Measurements from ENCODE around the gene SRD5A3. TPM values are rescaled to one million over a fixed set of nuclear protein-coding genes. Genes with fewer than 3 reads are reported as not detected.
"Not testable (repeated sequence)": the region's sequence is repeated elsewhere in the genome, so short reads cannot be mapped to it uniquely, and the experiment has no call there.

The SRD5A3 gene
- total RNA-seq, 2 experiments from 2014 or later = 11.8 to 12.0 TPM

DNA sequence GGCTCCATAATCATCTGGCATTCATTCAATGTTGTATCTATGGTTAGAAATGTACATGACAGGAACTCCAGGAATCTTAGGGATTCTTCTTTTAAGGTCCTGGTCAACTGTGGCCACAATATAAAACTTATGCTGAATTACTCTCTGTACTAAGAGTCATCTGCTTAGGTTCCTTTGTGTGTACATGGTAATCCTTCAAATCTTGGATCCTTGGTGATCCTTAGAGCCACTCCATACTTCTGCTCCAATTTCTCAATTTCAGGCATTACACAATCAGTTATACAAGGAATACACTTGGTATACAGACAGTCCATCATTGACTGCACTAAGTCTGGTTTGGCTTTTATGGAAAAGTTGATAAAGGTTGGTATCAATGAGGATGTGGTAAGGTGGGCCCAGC, 5.8 kb downstream of the SRD5A3 start:
- H3K27ac Mint-ChIP-seq = no peak overlapping the region
- no peak overlapping the region for H3K4me3 Mint-ChIP-seq
- peaks cover 28% of the 10 kb centered on the region for H3K36me3 Mint-ChIP-seq (ENCODE audit: low read depth)
- DNase-seq = no peak
- H3K9me3 Mint-ChIP-seq = peaks cover 6% of the 10 kb centered on the region
- peaks cover 17% of the 10 kb centered on the region for H3K4me1 Mint-ChIP-seq
- CTCF ChIA-PET = no interaction called here
- H3K27me3 Mint-ChIP-seq = no peaks in the 10 kb centered on the region
- POLR2A ChIA-PET = no interaction called here

DNA sequence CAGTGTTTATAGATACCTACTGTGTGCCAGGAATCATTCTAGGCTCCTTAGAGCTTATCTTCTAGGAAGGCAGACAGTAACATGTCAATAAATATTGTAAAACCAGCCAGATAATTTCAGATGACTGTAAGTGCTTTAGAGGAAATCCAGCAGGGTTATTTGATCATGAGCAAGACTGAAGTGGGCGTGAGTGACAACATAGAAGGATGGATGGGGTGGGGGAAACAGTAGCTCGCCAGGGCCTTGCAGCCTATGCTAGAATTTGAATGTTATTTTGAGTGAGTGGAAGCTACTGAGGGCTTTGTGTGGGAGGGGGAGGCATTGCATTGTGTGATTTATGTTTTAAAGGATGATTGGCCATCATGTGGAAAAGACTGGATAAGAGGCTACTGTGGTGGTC, 6.7 kb downstream of the SRD5A3 start:
- Mint-ChIP-seq H3K27ac (no peak overlapping the region), H3K27me3 (no peaks in the 10 kb centered on the region), H3K4me3 (no peak overlapping the region), H3K36me3 (ENCODE audit: low read depth) (peaks cover 28% of the 10 kb centered on the region), H3K4me1 (peaks cover 8% of the 10 kb centered on the region), H3K9me3 (peaks cover 6% of the 10 kb centered on the region)
- ChIA-PET CTCF (interaction anchor here (0.6 to 1.5 kb wide), 3 partner anchors 9 to 66 kb away, joined by 3 read pairs; no protein-coding TSS in a partner anchor), POLR2A (interaction anchor here (1.0 kb wide), 1 partner anchor 44 kb away, joined by 3 read pairs; no protein-coding TSS in a partner anchor)
- DNase-seq = no peak

DNA sequence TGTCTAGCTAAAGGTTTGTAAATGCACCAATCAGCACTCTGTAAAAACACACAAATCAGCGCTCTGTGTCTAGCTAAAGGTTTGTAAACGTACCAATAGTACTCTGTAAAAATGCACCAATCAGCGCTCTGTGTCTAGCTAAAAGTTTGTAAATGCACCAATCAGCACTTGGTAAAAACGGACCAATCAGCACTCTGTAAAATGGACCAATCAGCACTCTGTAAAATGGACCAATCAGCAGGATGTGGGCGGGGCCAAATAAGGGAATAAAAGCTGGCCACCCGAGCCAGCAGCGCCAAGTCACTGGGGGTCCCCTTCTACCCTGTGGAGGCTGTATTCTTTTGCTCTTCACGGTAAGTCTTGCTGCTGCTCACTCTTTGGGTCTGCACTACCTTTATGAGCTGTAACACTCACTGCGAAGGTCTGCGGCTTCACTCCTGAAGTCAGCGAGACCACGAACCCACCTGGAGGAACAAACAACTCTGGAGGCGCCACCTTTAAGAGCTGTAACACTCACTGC, 7.2 kb downstream of the SRD5A3 start:
- not testable (repeated sequence) for H3K9me3 Mint-ChIP-seq

DNA sequence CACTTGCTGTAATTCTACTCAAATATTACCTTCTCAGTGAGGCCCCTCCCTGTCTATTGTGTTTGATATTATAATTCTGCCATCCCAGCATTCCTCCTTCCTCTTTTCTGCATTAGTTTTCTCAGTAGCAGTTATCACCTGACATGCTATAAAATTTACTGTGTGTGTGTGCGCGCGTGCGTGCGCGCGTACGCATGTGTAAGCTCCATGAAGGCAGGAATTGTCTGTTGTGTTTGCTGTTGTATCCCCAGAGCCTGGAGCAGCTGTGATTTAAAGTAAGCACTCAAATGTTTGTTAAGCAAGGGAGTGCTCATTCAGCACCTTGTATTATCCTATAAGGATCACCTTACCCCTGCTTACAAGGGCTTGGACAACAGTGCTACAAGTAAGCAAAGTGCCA, 8.6 kb downstream of the SRD5A3 start:
- Mint-ChIP-seq H3K9me3 (peaks cover 6% of the 10 kb centered on the region), H3K27ac (no peak overlapping the region), H3K27me3 (no peaks in the 10 kb centered on the region), H3K4me3 (no peak overlapping the region), H3K36me3 (ENCODE audit: low read depth) (peaks cover 28% of the 10 kb centered on the region), H3K4me1 (peaks cover 15% of the 10 kb centered on the region)
- POLR2A ChIA-PET = no interaction called here
- CTCF ChIA-PET = interaction anchor here (0.7 to 3.6 kb wide), 2 partner anchors 8 to 61 kb away, joined by 3 to 20 read pairs; partner anchors contain the start of gene SRD5A3
- DNase-seq = no peak

More for the DNA sequence above, 7.2 kb downstream of the SRD5A3 start:
- not testable (repeated sequence) for H3K27ac Mint-ChIP-seq, DNase-seq, H3K27me3 Mint-ChIP-seq, H3K4me1 Mint-ChIP-seq, H3K4me3 Mint-ChIP-seq
- CTCF ChIA-PET = interaction anchor here (0.6 to 1.5 kb wide), 5 partner anchors 9 to 608 kb away, joined by 3 to 4 read pairs (median 3); no protein-coding TSS in a partner anchor
- POLR2A ChIA-PET = interaction anchor here (0.7 to 1.0 kb wide), 2 partner anchors 42 to 44 kb away, joined by 3 read pairs; partner anchors contain the start of gene TMEM165
- peaks cover 28% of the 10 kb centered on the region for H3K36me3 Mint-ChIP-seq (ENCODE audit: low read depth)

DNA sequence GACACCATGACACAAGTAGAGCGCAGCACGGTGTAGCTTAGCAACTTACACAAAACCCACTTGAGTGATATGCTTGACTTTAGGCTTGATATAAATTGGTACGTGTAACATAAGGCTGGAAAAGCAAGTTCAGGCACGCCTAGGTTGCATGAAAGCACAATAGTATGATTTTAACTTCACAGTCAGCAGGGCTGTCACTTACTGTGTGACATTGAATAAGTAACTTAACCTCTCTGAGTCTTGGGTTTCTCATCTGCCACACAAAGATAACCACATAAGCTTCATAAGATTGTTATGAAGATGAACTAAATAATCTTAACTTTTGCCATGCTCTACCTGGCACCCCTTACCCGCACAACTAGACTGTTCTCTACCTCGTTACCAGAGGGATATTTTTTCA, 9.5 kb downstream of the SRD5A3 start:
- POLR2A ChIA-PET = interaction anchor here (0.8 kb wide), 1 partner anchor 10 kb away, joined by 4 read pairs; no protein-coding TSS in a partner anchor
- DNase-seq = no peak
- H3K9me3 Mint-ChIP-seq = peaks cover 6% of the 10 kb centered on the region
- CTCF ChIA-PET = interaction anchor here (0.6 to 3.6 kb wide), 4 partner anchors 9 to 511 kb away, joined by 3 to 20 read pairs (median 4); partner anchors contain the start of gene SRD5A3
- no peak overlapping the region for H3K4me3 Mint-ChIP-seq
- no peaks in the 10 kb centered on the region for H3K27me3 Mint-ChIP-seq
- peaks cover 28% of the 10 kb centered on the region for H3K36me3 Mint-ChIP-seq (ENCODE audit: low read depth)
- H3K27ac Mint-ChIP-seq = no peak overlapping the region
- H3K4me1 Mint-ChIP-seq = peaks cover 15% of the 10 kb centered on the region

DNA sequence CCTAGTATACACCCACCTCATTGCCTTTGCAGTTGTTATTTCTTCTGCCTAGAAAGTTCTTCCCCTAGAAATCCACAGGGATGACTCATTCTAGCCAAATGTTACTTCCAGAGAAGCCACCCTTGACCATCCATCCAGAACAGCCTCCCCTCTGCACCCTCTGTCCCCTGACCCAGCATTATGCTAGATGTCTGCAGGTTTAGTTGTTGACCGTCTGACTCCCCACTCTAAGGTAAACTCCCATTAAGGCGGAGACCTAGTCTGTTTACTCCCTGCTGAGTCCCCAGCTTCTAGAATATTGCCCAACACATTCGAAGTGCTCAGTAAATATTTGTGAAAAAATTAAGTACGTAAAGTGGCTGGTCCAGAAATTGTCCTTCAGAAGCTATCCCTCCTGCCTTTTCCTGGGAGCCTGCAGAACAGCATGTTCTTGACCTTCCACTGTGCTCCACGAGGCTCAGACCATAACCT, 11.0 kb downstream of the SRD5A3 start:
- H3K36me3 Mint-ChIP-seq (ENCODE audit: low read depth) = peaks cover 22% of the 10 kb centered on the region
- ChIA-PET CTCF (interaction anchor here (0.6 to 3.6 kb wide), 2 partner anchors 11 to 33 kb away, joined by 4 to 20 read pairs; partner anchors contain the start of gene SRD5A3), POLR2A (no interaction called here)
- no peak overlapping the region for H3K4me3 Mint-ChIP-seq
- H3K4me1 Mint-ChIP-seq = peaks cover 15% of the 10 kb centered on the region
- peak overlapping the region; percentile 7 for H3K27ac Mint-ChIP-seq
- H3K9me3 Mint-ChIP-seq = peaks cover 6% of the 10 kb centered on the region
- no peaks in the 10 kb centered on the region for H3K27me3 Mint-ChIP-seq
- DNase-seq = no peak

DNA sequence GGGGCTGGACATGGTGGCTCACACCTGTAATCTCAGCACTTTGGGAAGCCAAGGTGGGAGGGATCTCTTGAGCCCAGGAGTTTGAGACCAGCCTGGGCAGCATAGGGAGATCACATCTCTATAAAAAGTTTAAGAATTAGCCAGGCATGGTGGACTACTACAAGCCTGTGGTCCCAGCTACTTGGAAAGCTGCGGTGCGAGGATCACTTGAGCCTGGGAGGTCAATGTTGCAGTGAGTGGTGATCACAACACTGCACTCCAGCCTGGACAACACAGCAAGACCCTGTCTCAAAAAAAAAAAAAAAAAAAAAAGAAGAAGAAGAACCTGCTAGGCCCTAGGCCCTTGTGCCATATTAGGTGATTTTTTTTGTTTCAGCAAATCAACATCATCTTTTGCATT, 12.2 kb downstream of the SRD5A3 start:
- Mint-ChIP-seq H3K4me3 (no peak overlapping the region), H3K36me3 (ENCODE audit: low read depth) (peaks cover 10% of the 10 kb centered on the region), H3K27ac (no peak overlapping the region), H3K4me1 (peaks cover 15% of the 10 kb centered on the region), H3K9me3 (no peaks in the 10 kb centered on the region), H3K27me3 (no peaks in the 10 kb centered on the region)
- ChIA-PET POLR2A (no interaction called here), CTCF (interaction anchor here (1.3 to 2.0 kb wide), 2 partner anchors 13 to 37 kb away, joined by 3 to 10 read pairs; partner anchors contain the start of genes SRD5A3 and TMEM165)
- DNase-seq = no peak

DNA sequence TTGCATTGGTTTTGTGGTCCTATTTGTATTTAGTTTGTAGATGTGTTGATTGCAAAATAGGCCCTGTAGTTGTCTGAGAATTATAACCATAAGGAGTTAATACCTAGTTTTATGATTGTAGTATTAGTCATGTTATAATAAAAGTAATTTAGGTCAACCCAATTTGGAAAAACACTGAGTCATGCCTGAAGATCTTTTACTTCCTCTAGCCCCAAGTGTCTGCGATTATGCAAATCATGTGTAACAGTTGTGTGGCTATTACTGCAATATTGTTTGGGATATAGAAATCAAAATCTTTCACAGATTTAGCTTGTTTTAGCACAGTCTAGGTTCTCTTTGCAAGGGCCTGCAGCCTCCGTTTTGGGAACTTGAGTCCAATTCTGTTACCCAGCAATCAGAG, 12.6 kb downstream of the SRD5A3 start:
- Mint-ChIP-seq H3K9me3 (no peaks in the 10 kb centered on the region), H3K27me3 (no peaks in the 10 kb centered on the region), H3K4me3 (no peak overlapping the region), H3K4me1 (peaks cover 15% of the 10 kb centered on the region), H3K36me3 (ENCODE audit: low read depth) (peaks cover 6% of the 10 kb centered on the region), H3K27ac (no peak overlapping the region)
- CTCF ChIA-PET = interaction anchor here (1.3 to 2.0 kb wide), 2 partner anchors 13 to 37 kb away, joined by 3 to 10 read pairs; partner anchors contain the start of genes SRD5A3 and TMEM165
- no peak for DNase-seq
- POLR2A ChIA-PET = interaction anchor here (1.2 kb wide), 1 partner anchor 37 kb away, joined by 4 read pairs; the partner anchor contains the start of gene TMEM165

DNA sequence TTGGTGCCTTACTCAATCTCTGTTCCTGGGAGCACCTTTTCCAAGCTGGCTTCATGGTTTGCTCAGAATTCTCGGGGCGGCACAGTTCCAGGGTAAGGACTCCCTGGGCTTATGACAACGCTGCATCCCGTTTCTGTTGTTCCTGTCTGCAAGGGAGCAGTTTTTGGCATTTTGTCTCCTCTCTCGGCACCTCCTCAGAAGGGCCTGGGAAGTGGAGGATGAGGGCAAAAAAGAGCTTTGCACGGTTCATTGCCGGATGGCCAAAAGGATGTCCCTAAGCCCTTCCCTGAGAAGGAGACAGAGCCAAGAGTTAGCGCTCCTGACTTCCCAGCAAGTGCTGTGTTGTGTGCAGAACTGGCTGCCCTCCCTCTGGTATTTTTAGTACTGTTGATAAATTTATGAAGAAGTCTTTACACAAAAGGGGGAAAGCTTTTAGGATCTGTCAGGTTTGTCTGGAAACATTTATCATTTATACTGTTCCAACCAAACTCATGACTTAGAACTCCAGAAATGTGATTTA, 13.4 kb downstream of the SRD5A3 start:
- no peaks in the 10 kb centered on the region for H3K9me3 Mint-ChIP-seq
- H3K4me3 Mint-ChIP-seq = no peak overlapping the region
- ChIA-PET POLR2A (interaction anchor here (1.2 kb wide), 1 partner anchor 36 kb away, joined by 4 read pairs; the partner anchor contains the start of gene TMEM165), CTCF (interaction anchor here (1.3 to 2.0 kb wide), 2 partner anchors 14 to 36 kb away, joined by 3 to 10 read pairs; partner anchors contain the start of genes SRD5A3 and TMEM165)
- H3K27ac Mint-ChIP-seq = no peak overlapping the region
- H3K27me3 Mint-ChIP-seq = no peaks in the 10 kb centered on the region
- H3K4me1 Mint-ChIP-seq = peaks cover 15% of the 10 kb centered on the region
- DNase-seq = no peak
- peaks cover 2% of the 10 kb centered on the region for H3K36me3 Mint-ChIP-seq (ENCODE audit: low read depth)

DNA sequence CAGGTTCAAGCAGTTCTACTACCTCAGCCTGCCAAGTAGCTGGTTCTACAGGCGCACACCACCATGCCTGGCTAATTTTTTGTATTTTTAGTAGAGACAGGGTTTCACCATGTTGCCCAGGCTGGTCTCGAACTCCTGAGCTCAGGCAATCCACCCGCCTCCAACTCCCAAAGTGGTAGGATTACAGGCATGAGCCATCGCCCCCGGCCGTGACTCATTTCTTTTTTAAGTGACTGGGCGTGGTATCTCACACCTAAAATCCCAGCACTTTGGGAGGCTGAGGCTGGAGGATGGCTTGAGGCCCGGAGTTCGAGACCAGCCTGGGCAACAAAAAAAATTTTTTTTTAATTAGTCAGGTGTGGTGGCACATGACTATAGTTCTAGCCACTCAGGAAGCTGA, 16.9 kb downstream of the SRD5A3 start:
- H3K27ac Mint-ChIP-seq; DNase-seq; H3K36me3 Mint-ChIP-seq (ENCODE audit: low read depth); POLR2A ChIA-PET; H3K9me3 Mint-ChIP-seq; H3K27me3 Mint-ChIP-seq; H3K4me3 Mint-ChIP-seq: not testable (repeated sequence)
- H3K4me1 Mint-ChIP-seq = peaks cover 13% of the 10 kb centered on the region
- CTCF ChIA-PET = interaction anchor here (1.2 kb wide), 2 partner anchors 17 to 32 kb away, joined by 3 to 4 read pairs; partner anchors contain the start of gene SRD5A3

DNA sequence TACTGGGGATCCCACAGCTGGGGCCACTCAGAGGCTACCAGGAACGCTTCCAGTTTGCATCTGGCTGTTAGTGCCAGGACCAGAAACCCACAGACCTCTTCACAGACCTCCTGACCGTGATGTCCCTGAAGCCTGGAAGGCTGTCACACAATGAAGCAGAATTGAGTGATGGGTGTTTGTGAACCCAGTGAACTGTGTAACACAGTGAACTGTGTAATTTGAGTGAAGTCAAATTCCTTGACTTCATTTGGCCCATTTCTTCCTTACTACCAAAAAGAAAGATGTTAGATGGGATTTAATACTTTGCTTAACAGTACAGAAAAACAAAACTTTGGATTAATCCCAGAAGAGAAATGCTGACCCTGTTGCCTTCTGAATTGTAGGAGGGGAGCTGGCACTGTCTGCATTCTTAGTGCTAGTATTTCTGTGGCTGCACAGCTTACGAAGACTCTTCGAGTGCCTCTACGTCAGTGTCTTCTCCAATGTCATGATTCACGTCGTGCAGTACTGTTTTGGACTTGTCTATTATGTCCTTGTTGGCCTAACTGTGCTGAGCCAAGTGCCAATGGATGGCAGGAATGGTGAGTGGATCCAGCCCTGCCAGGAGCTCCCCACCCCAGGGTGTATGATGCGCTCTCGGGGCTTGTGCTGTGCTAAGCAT, 17.8 kb downstream of the SRD5A3 start:
- H3K9me3 Mint-ChIP-seq = no peaks in the 10 kb centered on the region

DNA sequence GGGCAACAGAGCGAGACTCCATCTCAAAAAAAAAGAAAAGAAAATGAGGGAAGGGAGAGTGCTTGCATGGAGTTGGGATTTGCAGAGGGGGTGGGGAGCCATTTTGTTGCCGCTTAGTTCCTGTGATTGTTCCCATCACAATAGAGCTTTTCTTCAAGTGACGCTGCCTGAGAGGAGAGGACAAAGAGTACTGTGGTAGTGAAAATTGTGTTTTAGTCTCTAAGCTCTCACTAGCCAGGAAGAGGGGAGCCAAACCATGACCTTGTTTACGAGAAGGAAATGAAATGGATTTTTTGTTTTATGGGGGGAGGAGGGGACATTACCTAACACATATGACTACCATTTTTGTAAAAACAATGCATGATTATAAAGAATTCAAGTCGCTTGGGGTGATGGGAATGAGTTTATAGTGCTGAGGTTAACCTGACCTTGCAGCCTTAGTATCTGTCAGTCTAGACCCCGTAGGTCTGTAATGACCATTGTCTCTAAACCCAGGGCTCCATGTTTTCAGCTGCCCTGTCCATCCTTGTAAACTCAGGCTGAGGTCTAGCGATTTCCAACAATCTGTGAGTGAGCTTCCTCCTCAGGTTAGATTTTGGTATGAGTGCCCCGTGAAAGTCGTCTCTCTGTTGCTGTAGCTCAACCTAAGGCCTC, 18.8 kb downstream of the SRD5A3 start:
- no peak for DNase-seq
- CTCF ChIA-PET = interaction anchor here (1.0 to 1.3 kb wide), 2 partner anchors 12 to 18 kb away, joined by 3 read pairs; no protein-coding TSS in a partner anchor
- Mint-ChIP-seq H3K9me3 (no peaks in the 10 kb centered on the region), H3K4me1 (no peaks in the 10 kb centered on the region), H3K27ac (no peak overlapping the region), H3K27me3 (no peaks in the 10 kb centered on the region), H3K4me3 (no peak overlapping the region), H3K36me3 (ENCODE audit: low read depth) (no peaks in the 10 kb centered on the region)
- POLR2A ChIA-PET = no interaction called here

More for the DNA sequence above, 17.8 kb downstream of the SRD5A3 start:
- no peak for DNase-seq
- no peak overlapping the region for H3K4me3 Mint-ChIP-seq
- ChIA-PET CTCF (interaction anchor here (1.2 kb wide), 1 partner anchor 18 kb away, joined by 4 read pairs; the partner anchor contains the start of gene SRD5A3), POLR2A (no interaction called here)
- H3K27me3 Mint-ChIP-seq = no peaks in the 10 kb centered on the region
- H3K27ac Mint-ChIP-seq = no peak overlapping the region
- H3K36me3 Mint-ChIP-seq (ENCODE audit: low read depth) = no peaks in the 10 kb centered on the region
- peaks cover 7% of the 10 kb centered on the region for H3K4me1 Mint-ChIP-seq
